IMR-90 (cell line): ENCODE data around the gene MTUS2. TPM values are rescaled to one million over a fixed set of nuclear protein-coding genes. Genes with fewer than 3 reads are reported as not detected.

ENCODE experiments used
- ATAC-seq: fragments of 200-7000 bp; cut with Tn5 transposase; 2 replicates; pipeline ENCODE4 v1.9.1; 2020; ENCODE audit warnings: low read depth, mild to moderate bottlenecking, moderate library complexity
- BruUV-seq: library from RNA; stranded (reverse); fragments of 400-500 nt; replicated peaks from 2 replicates; lab custom pipeline; 2021; lab: Mats Ljungman, UMichigan
- CTCF ChIA-PET: fragments of 300-600 bp; formaldehyde crosslinking; extraction: SDS; loops from one replicate; lab custom pipeline; 2021; ENCODE audit warnings: antibody characterized with exemption; lab: Yijun Ruan, JAX
- POLR2A ChIA-PET: fragments of 300-600 bp; sonication (Branson Sonifier 250); formaldehyde crosslinking; loops from one replicate; lab custom pipeline; 2022; ENCODE audit warnings: antibody characterized with exemption; ENCODE audit not compliant: unreplicated experiment; lab: Charles Lee
- DNase-seq: peaks from one replicate; pipeline ENCODE4 v3.0.0; 2013
- H2AFZ ChIP-seq: replicated peaks from 2 replicates; pipeline ENCODE3; 2013; ENCODE audit warnings: low read length, mild to moderate bottlenecking; ENCODE audit not compliant: poor library complexity
- H2AK5ac ChIP-seq: 2 replicates; pipeline ENCODE4 v1.6.1; 2013; ENCODE audit warnings: low read depth, low read length, inconsistent platforms
- H2AK9ac ChIP-seq: replicated peaks from 2 replicates; pipeline ENCODE3; 2013; ENCODE audit warnings: mild to moderate bottlenecking, low read depth, low read length, moderate library complexity; ENCODE audit not compliant: poor library complexity
- H2BK120ac ChIP-seq: 2 replicates; pipeline ENCODE4 v1.6.1; 2013; ENCODE audit warnings: low read depth, low read length, inconsistent platforms
- H2BK15ac ChIP-seq: 3 replicates; pipeline ENCODE4 v1.6.1; 2013; ENCODE audit warnings: low read depth, low read length, inconsistent platforms
- H2BK20ac ChIP-seq: 2 replicates; pipeline ENCODE4 v1.6.1; 2013; ENCODE audit warnings: low read depth, mild to moderate bottlenecking, inconsistent platforms, low read length, moderate library complexity
- H2BK5ac ChIP-seq: 2 replicates; pipeline ENCODE4 v1.6.1; 2013; ENCODE audit warnings: mild to moderate bottlenecking, low read depth, low read length, inconsistent platforms; ENCODE audit not compliant: poor library complexity, severe bottlenecking
- H3K14ac ChIP-seq: replicated peaks from 2 replicates; pipeline ENCODE4 v1.6.1; 2013; ENCODE audit warnings: low read depth, low read length, inconsistent platforms
- H3K18ac ChIP-seq: 2 replicates; pipeline ENCODE4 v1.6.1; 2013; ENCODE audit warnings: low read depth, low read length, control low read depth
- H3K23ac ChIP-seq: 2 replicates; pipeline ENCODE4 v1.6.1; 2013; ENCODE audit warnings: low read depth, low read length, inconsistent platforms
- H3K27ac ChIP-seq: 2 replicates; pipeline ENCODE4 v1.5.1; 2013; ENCODE audit warnings: mild to moderate bottlenecking, control low read depth, low read length; ENCODE audit not compliant: insufficient read depth
- H3K27me3 ChIP-seq: 2 replicates; pipeline ENCODE4 v1.6.1; 2013; ENCODE audit warnings: low read length; ENCODE audit not compliant: control insufficient read depth, insufficient read depth
- H3K36me3 ChIP-seq: 2 replicates; pipeline ENCODE4 v1.6.1; 2013; ENCODE audit warnings: low read length, mixed read lengths; ENCODE audit not compliant: control insufficient read depth, insufficient read depth
- H3K4ac ChIP-seq: 2 replicates; pipeline ENCODE4 v1.6.1; 2013; ENCODE audit warnings: low read depth, low read length, inconsistent platforms
- H3K4me1 ChIP-seq: 2 replicates; pipeline ENCODE4 v1.6.1; 2013; ENCODE audit warnings: low read length, mixed read lengths; ENCODE audit not compliant: control insufficient read depth, insufficient read depth
- H3K4me2 ChIP-seq: 2 replicates; pipeline ENCODE4 v1.6.1; 2013; ENCODE audit warnings: low read depth, mild to moderate bottlenecking, control low read depth, low read length, moderate library complexity
- H3K4me3 ChIP-seq: 2 replicates; pipeline ENCODE4 v1.5.1; 2013; ENCODE audit warnings: low read depth, mild to moderate bottlenecking, control low read depth, low read length, moderate library complexity; ENCODE audit not compliant: insufficient read depth
- H3K56ac ChIP-seq: 2 replicates; pipeline ENCODE4 v1.6.1; 2013; ENCODE audit warnings: low read length, inconsistent platforms; ENCODE audit not compliant: insufficient read depth; ENCODE audit errors: extremely low read depth
- H3K79me1 ChIP-seq, 2 experiments: 2 replicates each; pipeline ENCODE4 v1.6.1; 2013; ENCODE audit warnings: low read length in 2 of 2, inconsistent platforms in 1 of 2, low read depth in 1 of 2
- H3K9ac ChIP-seq: 2 replicates; pipeline ENCODE4 v1.6.1; 2013; ENCODE audit warnings: low read depth, low read length, control low read depth
- H3K9me1 ChIP-seq: 2 replicates; pipeline ENCODE4 v1.6.1; 2013; ENCODE audit warnings: low read length, inconsistent platforms; ENCODE audit not compliant: insufficient read depth
- H3K9me3 ChIP-seq: 2 replicates; pipeline ENCODE4 v1.6.1; 2013; ENCODE audit warnings: low read length; ENCODE audit not compliant: control insufficient read depth, insufficient read depth
- H4K20me1 ChIP-seq: 2 replicates; pipeline ENCODE4 v1.6.1; 2013; ENCODE audit warnings: low read length, inconsistent platforms; ENCODE audit not compliant: insufficient read depth
- H4K5ac ChIP-seq: 2 replicates; pipeline ENCODE4 v1.6.1; 2013; ENCODE audit warnings: mild to moderate bottlenecking, low read depth, low read length, control low read depth
- H4K8ac ChIP-seq, 2 experiments: 2 replicates each; pipeline ENCODE4 v1.6.1; 2013; ENCODE audit warnings: low read depth in 2 of 2, low read length in 2 of 2, control low read depth in 1 of 2, inconsistent platforms in 1 of 2
- H4K91ac ChIP-seq: 2 replicates; pipeline ENCODE4 v1.6.1; 2013; ENCODE audit warnings: low read depth, low read length, inconsistent platforms; ENCODE audit not compliant: insufficient read depth
- CEBPB ChIP-seq: IDR thresholded peaks from 2 replicates; pipeline ENCODE4 v1.6.1; 2012; ENCODE audit warnings: low read depth, low read length, improper control_type of control experiment
- MAFK ChIP-seq: IDR thresholded peaks from 2 replicates; pipeline ENCODE4 v1.6.1; 2012; ENCODE audit warnings: low read depth, low read length, improper control_type of control experiment
- MAZ ChIP-seq: IDR thresholded peaks from 2 replicates; pipeline ENCODE4 v1.6.1; 2012; ENCODE audit warnings: low read depth, mild to moderate bottlenecking, low read length, improper control_type of control experiment, moderate library complexity, borderline replicate concordance
- WGBS, 2 experiments: methylation state at CpG; one replicate each; pipeline versions ENCODE4 v1.1.5 to v1.1.7; 2013; ENCODE audit warnings: missing lambda C conversion rate in 2 of 2; ENCODE audit not compliant: insufficient read length in 1 of 2; ENCODE audit errors: extremely low coverage in 2 of 2; 5-methylcytosine and 5-hydroxymethylcytosine counted together
- dilution Hi-C: fragments of 300-500 bp; cut with HindIII; formaldehyde crosslinking; loops from one replicate; pipeline ENCODE4 v1.14.3; 2018; ENCODE audit warnings: low sequenced_read_pairs; ENCODE audit not compliant: unreplicated experiment
- in situ Hi-C: fragments of 300-500 bp; cut with MboI; formaldehyde crosslinking; loops from 3 replicates; pipeline ENCODE4 v1.14.3; 2019; ENCODE audit warnings: low sequenced_read_pairs, inconsistent platforms, mixed read lengths
- intact Hi-C: fragments of 100-400 bp; cut with micrococcal nuclease; formaldehyde crosslinking; loops from 2 replicates; pipeline ENCODE4 v1.10.0; 2022
- polyA plus RNA-seq, 3 experiments: library from polyadenylated mRNA; depleted of rRNA; stranded (reverse); fragments of >200 nt; gene quantifications; 2 replicates each; pipeline ENCODE4 v1.2.3, GENCODE V29; 2012; ENCODE audit warnings: low replicate concordance in 1 of 3
- total RNA-seq: library from RNA; depleted of rRNA; stranded (reverse); fragments of >200 nt; gene quantifications from 2 replicates; pipeline ENCODE4 v1.2.3, GENCODE V29; 2012
- TF ChIP-seq, protein P1 (sequence below): conservative IDR thresholded peaks from 2 replicates; pipeline ENCODE4 v1.5.1; 2012; ENCODE audit warnings: mild to moderate bottlenecking, low read depth, low read length, improper control_type of control experiment

Gene MTUS2
- total and polyA plus RNA-seq, 2 of the 4 experiments (the other 2 are of a cell fraction) = under 0.01 to 0.02 TPM

DNA sequence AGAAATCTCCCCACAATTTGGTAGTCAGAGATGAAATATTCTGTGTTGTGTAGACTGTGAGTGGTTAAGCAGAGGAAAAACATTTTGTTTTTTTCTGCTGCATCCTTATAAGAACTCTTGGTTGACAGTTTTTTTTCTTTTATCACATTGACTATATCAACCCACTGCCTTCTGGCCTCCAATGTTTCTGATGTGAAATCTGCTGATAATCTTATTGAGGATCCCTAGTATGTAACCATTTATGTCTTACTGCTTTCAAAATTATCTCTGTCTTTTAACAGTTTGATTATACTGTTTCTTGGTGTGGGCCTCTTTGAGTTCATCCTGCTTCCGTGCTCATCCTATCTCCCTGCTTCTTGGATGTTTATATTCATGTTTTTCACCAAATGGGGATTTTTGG, 316.9 kb downstream of the MTUS2 start:
- H4K5ac ChIP-seq = no peak overlapping the region
- dilution Hi-C loops = no loop called here
- H3K9ac ChIP-seq = no peak overlapping the region
- no peak for DNase-seq
- H2BK20ac ChIP-seq = no peak overlapping the region
- no peaks in the 10 kb centered on the region for H3K9me1 ChIP-seq
- ChIA-PET POLR2A (no interaction called here), CTCF (no interaction called here)
- in situ Hi-C loops = no loop called here
- no peaks in the 10 kb centered on the region for H4K20me1 ChIP-seq
- no CpG with 5 or more reads among the region's 1 CpG for WGBS, 2 experiments
- H3K9me3 ChIP-seq = peaks cover 9% of the 10 kb centered on the region
- intact Hi-C loops = no loop called here
- H2BK120ac ChIP-seq = no peak overlapping the region
- no peak overlapping the region for H3K4me3 ChIP-seq
- no peaks in the 10 kb centered on the region for H3K79me1 ChIP-seq
- H3K23ac ChIP-seq = no peak overlapping the region
- no peaks in the 10 kb centered on the region for H3K4me1 ChIP-seq
- no peak overlapping the region for H2BK5ac ChIP-seq
- H2AFZ ChIP-seq = no peak overlapping the region
- no peaks in the 10 kb centered on the region for H3K27me3 ChIP-seq
- H3K4ac ChIP-seq = no peak overlapping the region
- ATAC-seq = no peak
- BruUV-seq = no TSS peak
- no peak overlapping the region for H4K91ac ChIP-seq
- no peak overlapping the region for H3K4me2 ChIP-seq
- H3K36me3 ChIP-seq = no peaks in the 10 kb centered on the region
- H2AK5ac ChIP-seq = no peak overlapping the region
- no peak overlapping the region for H2AK9ac ChIP-seq
- TF ChIP-seq, protein P1, sequence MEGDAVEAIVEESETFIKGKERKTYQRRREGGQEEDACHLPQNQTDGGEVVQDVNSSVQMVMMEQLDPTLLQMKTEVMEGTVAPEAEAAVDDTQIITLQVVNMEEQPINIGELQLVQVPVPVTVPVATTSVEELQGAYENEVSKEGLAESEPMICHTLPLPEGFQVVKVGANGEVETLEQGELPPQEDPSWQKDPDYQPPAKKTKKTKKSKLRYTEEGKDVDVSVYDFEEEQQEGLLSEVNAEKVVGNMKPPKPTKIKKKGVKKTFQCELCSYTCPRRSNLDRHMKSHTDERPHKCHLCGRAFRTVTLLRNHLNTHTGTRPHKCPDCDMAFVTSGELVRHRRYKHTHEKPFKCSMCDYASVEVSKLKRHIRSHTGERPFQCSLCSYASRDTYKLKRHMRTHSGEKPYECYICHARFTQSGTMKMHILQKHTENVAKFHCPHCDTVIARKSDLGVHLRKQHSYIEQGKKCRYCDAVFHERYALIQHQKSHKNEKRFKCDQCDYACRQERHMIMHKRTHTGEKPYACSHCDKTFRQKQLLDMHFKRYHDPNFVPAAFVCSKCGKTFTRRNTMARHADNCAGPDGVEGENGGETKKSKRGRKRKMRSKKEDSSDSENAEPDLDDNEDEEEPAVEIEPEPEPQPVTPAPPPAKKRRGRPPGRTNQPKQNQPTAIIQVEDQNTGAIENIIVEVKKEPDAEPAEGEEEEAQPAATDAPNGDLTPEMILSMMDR = no peak
- TF ChIP-seq MAFK = no peak
- no peak for TF ChIP-seq MAZ
- no peak for TF ChIP-seq CEBPB
- H3K27ac ChIP-seq = no peak overlapping the region
- no peak overlapping the region for H3K14ac ChIP-seq
- no peak overlapping the region for H2BK15ac ChIP-seq
- no peak overlapping the region for H4K8ac ChIP-seq
- no peak overlapping the region for H3K56ac ChIP-seq
- H3K18ac ChIP-seq = no peak overlapping the region
